GM23338 (cell line): ENCODE data around the gene ZSCAN25.

Source experiments
- CTCF ChIP-seq, 2 experiments: fragments of 200-600 bp in 1 of 2; sonication (generic) in 1 of 2; conservative IDR thresholded peaks; 2 replicates each; pipeline versions ENCODE4 v1.5.1 to v1.6.1; 2016 to 2017; ENCODE audit warnings: antibody characterized with exemption in 2 of 2, low read depth in 2 of 2, mild to moderate bottlenecking in 2 of 2, moderate library complexity in 1 of 2
- ETS1 ChIP-seq: IDR thresholded peaks from 2 replicates; pipeline ENCODE4 v1.6.1; 2016; ENCODE audit warnings: antibody characterized with exemption
- EZH2 ChIP-seq: fragments of 200-600 bp; sonication (generic); IDR thresholded peaks from one replicate; pipeline ENCODE4 v1.8.0; 2017; ENCODE audit warnings: antibody characterized with exemption, mild to moderate bottlenecking, low read depth; ENCODE audit not compliant: unreplicated experiment
- EZH2phosphoT487 ChIP-seq: fragments of 200-600 bp; sonication (generic); IDR thresholded peaks from one replicate; pipeline ENCODE4 v1.8.1; 2018; ENCODE audit warnings: antibody characterized with exemption; ENCODE audit not compliant: unreplicated experiment
- POLR2AphosphoS5 ChIP-seq: IDR thresholded peaks from 2 replicates; pipeline ENCODE4 v1.6.1; 2016; ENCODE audit warnings: antibody characterized with exemption, low read depth
- ZNF114 ChIP-seq: fragments of 250-450 bp; sonication (Bioruptor Pico); IDR thresholded peaks from 2 replicates; pipeline ENCODE4 v1.5.0; 2020; ENCODE audit warnings: mild to moderate bottlenecking, moderate library complexity
- ZNF331 ChIP-seq: fragments of 250-450 bp; sonication (Bioruptor Pico); IDR thresholded peaks from 2 replicates; pipeline ENCODE4 v1.5.0; 2020; ENCODE audit warnings: low read depth, mild to moderate bottlenecking, moderate library complexity
- TF ChIP-seq, protein P1 (sequence below): IDR thresholded peaks from one replicate; pipeline ENCODE4 v1.6.1; 2018; ENCODE audit warnings: antibody characterized with exemption; ENCODE audit not compliant: unreplicated experiment

DNA sequence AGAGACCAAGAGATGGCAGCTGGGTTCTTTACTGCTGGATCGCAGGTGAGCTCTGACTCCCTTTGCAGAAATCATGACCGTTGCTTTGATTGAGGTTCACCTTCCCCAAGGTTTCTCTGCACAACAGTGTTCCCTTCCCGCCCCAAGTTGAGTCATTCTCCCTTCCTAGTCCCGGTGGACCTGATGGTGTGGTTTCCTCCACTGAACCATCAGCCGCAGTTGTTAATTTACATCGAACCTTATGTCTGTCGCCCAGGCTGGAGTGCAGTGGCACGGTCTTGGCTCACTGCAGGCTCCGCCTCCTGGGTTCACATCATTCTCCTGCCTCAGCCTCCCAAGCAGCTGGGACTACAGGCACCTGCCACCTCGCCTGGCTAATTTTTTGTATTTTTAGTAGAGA is 5.8 kb downstream of the ZSCAN25 start:
- TF ChIP-seq ETS1 (no peak), ZNF114 (CRISPR knock-in tag) (no peak), POLR2AphosphoS5 (no peak), CTCF (conservative IDR thresholded peaks at IDR 0.05; ENCODE audit: low read depth in 2 of 2) (no peak), EZH2phosphoT487 (no peak), ZNF331 (CRISPR knock-in tag) (no peak), EZH2 (no peak)
- TF ChIP-seq, protein P1, sequence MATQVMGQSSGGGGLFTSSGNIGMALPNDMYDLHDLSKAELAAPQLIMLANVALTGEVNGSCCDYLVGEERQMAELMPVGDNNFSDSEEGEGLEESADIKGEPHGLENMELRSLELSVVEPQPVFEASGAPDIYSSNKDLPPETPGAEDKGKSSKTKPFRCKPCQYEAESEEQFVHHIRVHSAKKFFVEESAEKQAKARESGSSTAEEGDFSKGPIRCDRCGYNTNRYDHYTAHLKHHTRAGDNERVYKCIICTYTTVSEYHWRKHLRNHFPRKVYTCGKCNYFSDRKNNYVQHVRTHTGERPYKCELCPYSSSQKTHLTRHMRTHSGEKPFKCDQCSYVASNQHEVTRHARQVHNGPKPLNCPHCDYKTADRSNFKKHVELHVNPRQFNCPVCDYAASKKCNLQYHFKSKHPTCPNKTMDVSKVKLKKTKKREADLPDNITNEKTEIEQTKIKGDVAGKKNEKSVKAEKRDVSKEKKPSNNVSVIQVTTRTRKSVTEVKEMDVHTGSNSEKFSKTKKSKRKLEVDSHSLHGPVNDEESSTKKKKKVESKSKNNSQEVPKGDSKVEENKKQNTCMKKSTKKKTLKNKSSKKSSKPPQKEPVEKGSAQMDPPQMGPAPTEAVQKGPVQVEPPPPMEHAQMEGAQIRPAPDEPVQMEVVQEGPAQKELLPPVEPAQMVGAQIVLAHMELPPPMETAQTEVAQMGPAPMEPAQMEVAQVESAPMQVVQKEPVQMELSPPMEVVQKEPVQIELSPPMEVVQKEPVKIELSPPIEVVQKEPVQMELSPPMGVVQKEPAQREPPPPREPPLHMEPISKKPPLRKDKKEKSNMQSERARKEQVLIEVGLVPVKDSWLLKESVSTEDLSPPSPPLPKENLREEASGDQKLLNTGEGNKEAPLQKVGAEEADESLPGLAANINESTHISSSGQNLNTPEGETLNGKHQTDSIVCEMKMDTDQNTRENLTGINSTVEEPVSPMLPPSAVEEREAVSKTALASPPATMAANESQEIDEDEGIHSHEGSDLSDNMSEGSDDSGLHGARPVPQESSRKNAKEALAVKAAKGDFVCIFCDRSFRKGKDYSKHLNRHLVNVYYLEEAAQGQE: no peak
